GM12873 (cell line): ENCODE data around the gene CDADC1.

Experiments used
- TF ChIP-seq, protein P1 (sequence below): IDR thresholded peaks from 2 replicates; pipeline ENCODE4 v1.5.1; 2012; ENCODE audit warnings: low read depth, mild to moderate bottlenecking, moderate library complexity, low read length, control low read depth; ENCODE audit not compliant: insufficient read depth; ENCODE audit errors: missing control alignments

The CDADC1 gene

DNA sequence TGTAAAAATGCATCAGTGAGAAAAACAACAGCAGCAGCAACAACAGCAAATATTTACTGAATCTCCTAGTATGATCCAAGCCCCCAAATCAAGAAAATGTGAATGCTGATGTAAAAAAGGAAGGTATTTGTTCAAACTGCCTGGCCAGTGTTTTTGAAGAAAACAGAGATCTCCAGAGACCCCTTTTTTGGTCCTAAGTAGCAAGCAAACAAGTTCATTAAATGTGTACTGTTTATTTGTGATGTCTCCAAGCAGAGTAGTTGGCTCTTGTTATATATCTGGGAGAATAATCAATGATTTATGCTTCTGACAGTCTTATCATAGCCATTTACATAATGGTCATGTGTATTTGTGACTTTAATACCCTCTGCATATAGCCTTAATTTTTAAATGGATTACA lies 50.7 kb downstream of the CDADC1 start:
- TF ChIP-seq, protein P1, sequence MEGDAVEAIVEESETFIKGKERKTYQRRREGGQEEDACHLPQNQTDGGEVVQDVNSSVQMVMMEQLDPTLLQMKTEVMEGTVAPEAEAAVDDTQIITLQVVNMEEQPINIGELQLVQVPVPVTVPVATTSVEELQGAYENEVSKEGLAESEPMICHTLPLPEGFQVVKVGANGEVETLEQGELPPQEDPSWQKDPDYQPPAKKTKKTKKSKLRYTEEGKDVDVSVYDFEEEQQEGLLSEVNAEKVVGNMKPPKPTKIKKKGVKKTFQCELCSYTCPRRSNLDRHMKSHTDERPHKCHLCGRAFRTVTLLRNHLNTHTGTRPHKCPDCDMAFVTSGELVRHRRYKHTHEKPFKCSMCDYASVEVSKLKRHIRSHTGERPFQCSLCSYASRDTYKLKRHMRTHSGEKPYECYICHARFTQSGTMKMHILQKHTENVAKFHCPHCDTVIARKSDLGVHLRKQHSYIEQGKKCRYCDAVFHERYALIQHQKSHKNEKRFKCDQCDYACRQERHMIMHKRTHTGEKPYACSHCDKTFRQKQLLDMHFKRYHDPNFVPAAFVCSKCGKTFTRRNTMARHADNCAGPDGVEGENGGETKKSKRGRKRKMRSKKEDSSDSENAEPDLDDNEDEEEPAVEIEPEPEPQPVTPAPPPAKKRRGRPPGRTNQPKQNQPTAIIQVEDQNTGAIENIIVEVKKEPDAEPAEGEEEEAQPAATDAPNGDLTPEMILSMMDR: no peak

DNA sequence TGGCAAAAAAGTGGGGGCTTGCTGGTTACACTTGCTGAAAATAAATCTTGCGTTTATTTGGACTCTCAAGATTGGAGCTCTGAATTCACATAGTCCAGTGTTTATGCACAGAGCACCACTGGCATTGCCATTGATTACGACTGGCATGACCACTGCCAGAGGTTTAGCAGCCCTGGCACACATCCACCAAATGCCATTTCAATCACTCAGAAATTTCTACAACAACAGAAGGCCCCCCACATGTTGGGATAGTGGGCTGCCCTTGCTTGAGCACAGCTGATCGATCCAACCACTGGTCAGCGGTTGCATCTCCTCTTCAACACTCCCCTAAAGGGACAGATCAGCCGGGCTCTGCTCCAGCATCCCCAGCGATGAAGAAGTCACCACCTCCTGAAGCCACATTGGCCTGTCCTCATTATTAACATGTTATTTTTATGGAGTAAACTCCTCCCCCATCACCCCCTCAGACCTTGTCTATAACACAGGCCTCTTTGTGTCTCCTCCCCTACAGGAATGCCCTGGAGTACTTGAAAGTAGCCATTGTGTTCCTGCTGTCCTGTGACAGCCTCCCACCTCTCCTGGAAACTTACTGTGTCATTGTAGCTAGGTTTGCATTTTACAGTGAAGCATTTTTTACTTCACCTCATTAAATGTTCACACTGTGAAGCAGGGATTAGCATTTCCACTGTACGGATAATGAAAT lies 51.3 kb downstream of the CDADC1 start:
- TF ChIP-seq, protein P1: no peak

DNA sequence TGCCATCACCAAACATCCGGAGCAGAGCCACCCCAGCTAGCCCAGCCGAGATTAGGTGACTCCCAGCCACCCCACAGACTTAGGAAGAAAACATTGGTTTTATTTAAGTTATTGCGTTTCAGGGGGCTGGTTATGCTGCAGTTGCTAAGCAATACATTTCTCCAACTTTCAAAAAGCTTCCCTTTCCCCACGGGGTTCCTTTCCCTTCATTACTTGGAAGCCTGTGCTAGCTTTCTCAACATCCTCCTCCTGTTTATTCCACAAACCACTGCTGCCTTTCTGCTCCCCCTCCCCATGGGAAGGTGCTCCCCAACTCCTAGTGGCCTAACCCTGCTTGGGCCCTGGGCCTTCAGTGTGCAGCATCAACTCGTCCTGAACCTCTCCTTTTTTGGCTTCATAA lies 52.6 kb downstream of the CDADC1 start:
- TF ChIP-seq, protein P1: no peak

DNA sequence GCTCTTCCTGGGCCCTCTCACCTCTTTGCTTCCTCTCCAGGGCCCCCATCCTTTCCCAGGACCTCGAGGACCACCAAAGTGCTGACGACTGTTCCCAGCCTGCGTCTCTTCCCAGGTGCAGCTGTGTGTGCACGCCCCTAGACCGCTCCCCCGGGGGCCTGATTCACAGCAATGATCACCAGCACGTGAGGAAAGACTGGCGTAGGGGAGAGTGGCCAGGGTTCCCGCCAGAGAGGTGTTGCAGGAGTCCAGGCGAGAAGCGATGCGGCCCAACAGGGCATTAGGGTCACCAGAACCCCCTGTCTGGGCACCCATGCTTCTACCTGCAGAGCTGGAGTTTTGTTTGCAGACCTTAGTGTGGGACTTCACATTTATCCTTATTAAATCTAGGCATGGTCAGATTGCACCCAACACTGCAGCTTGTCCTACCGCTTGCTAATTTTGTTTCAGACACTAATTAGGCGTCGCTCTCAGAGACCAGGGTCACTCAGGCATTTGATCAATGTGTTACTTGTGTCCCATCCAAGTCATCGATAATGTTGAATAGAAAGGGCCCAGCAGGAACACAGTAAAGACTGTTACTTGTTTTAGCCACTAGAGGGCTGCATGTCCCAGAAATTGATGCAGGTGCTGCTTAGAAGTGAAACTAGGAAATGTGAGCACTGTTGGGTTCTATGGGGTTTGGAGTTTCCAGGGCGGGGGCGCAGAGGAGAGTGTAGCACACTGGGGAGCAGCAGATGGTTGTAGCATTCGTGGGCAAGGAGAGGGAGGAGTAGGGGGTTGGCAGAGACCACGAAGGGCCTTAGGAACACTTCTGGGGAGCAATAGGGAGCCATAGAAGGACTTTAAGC lies 53.2 kb downstream of the CDADC1 start:
- TF ChIP-seq, protein P1: peak; percentile 87

DNA sequence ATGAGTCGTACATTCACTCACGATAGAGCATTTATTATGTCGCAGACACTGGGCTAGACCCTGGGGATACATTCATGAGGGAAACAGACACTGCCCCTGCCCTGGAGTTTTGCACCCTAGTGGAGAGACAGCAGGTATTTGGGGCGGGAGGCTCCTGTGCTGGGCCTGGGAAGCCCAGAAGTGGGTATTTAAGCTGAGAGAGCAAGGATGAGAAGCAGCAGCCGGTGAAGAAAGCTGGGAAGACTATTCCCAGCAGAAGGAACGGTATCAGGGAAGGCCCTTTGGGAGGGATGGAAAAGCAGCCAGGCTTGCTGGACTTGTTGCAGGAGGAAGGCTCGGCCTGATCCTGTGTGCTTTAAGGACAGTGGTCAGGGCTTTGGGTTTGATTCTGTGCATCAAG lies 54.5 kb downstream of the CDADC1 start:
- TF ChIP-seq, protein P1: no peak

DNA sequence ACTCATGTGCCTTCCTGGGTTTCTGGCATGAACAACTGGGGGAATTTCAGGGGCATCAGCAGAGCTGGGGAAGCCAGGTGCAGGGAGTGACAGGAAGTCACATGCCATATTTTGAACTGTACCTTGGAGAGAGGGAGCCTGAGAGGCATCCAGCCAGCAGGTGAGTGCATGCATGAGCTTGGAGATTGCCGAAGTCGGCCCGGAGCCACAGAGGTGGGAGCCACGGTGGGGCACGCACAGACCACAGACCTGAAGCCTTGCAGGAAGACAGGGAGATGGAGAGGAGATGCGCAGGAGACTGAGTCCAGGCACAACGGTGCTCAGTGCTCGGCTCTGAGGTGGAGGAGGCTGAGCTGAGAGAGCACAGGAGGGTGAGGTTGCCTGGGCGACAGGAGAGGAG lies 55.1 kb downstream of the CDADC1 start:
- TF ChIP-seq, protein P1: no peak

DNA sequence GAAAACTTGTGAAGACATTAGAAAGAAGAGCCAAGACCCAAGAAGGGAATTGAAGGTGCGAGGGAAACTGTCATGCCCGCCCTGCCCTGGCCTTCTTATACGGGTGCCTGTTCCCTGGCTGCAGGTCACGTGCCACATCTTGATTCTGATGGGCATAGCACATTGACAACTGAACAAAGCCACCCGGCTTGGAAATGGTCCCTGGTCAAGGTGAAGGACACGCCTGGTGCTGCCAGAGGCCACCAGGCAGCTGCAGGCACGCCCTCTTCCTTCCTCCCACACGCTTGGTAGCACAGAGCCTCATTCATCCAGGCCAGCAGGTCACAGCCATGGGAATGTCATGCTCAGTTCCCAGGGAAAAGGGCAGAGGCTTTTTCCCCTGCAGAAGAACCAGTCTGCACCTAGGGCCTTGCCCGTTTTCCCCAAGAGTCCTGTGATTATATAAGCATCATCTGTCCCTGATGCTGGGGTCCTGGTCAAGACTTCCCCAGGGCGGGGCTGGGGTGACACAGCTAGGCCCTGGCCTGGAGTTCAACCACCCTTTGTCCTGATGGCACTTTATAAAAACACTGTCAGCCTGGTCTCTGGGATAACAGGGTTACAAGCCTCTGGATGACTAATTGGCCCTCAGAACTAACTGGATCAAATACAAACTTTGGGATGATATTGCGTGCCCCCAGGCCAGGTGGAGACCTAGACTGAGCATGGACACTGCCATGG lies 56.0 kb downstream of the CDADC1 start:
- TF ChIP-seq, protein P1: no peak
